Measurements from ENCODE around the gene MAL.

DNA sequence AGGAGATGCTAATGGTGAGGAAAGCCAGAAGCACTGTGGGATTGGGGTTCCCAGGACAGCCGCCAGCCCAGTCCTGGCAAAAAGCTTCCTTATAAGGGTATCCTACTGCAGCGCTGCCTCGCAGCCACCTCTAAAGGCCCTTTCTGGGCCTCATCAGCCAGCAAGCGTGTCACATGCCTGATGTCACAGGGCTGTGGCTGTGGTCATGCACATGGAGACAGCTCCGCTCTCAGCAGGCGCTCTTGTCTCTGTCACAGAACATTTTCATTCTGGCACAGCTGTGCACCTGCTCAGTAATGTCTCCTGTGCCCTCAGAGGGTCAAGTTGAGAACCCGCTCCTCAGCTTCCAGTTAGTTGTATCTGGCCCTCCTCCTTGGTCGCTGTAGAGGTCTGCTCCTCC, 17.7 kb upstream of the MAL start:
- TF ChIP-seq POLR2AphosphoS5 (IDR thresholded peaks at IDR 0.05; ENCODE audit: borderline replicate concordance, low read depth, low read length) (no peak), FOXP2 (optimal IDR thresholded peaks at IDR 0.05; ENCODE audit: control extremely low read depth, extremely low read length, insufficient read depth) (no peak)
